Neutrophil (primary cell): Measurements from ENCODE around the gene HOXB5.

Source experiments
- H3K27ac ChIP-seq: fragments of 200-600 bp; sonication (generic); 2 replicates; pipeline ENCODE4 v1.5.1; 2016; ENCODE audit warnings: mild to moderate bottlenecking, moderate library complexity
- H3K27me3 ChIP-seq: fragments of 200-600 bp; sonication (generic); 2 replicates; pipeline ENCODE4 v1.6.0; 2016; ENCODE audit warnings: mild to moderate bottlenecking
- H3K36me3 ChIP-seq: fragments of 200-600 bp; sonication (generic); 2 replicates; pipeline ENCODE4 v1.5.1; 2017
- H3K4me1 ChIP-seq, 2 experiments: fragments of 200-600 bp in 1 of 2; sonication (generic) in 1 of 2; 1 replicate in 1 of 2; 2 replicates in 1 of 2; pipeline versions ENCODE4 v1.5.1 to v1.6.1; 2013 to 2016; ENCODE audit warnings: low read depth in 1 of 2, low read length in 1 of 2, mild to moderate bottlenecking in 1 of 2, moderate library complexity in 1 of 2; ENCODE audit not compliant: control insufficient read depth in 1 of 2, insufficient read depth in 1 of 2
- H3K4me3 ChIP-seq, 2 experiments: fragments of 200-600 bp in 1 of 2; sonication (generic) in 1 of 2; 1 replicate in 1 of 2; 2 replicates in 1 of 2; pipeline ENCODE4 v1.5.1; 2013 to 2016; ENCODE audit warnings: low read depth in 1 of 2, low read length in 1 of 2, mild to moderate bottlenecking in 1 of 2, moderate library complexity in 1 of 2
- H3K9me3 ChIP-seq: fragments of 200-600 bp; sonication (generic); 2 replicates; pipeline ENCODE4 v1.5.1; 2016
- CTCF ChIP-seq: fragments of 200-600 bp; sonication (generic); IDR thresholded peaks from 2 replicates; pipeline ENCODE4 v1.5.1; 2016; ENCODE audit warnings: antibody characterized with exemption

The HOXB5 gene

GRCh38 chr17:48590607-48591161 lies 2.9 kb downstream of the HOXB5 start:
- Histone ChIP-seq H3K27ac (no peak overlapping the region), H3K27me3 (peaks cover 100% of the 10 kb centered on the region), H3K36me3 (no peaks in the 10 kb centered on the region), H3K4me1 (peaks cover 12 to 21% of the 10 kb centered on the region in 2 experiments), H3K4me3 (no peak overlapping the region), H3K9me3 (no peaks in the 10 kb centered on the region)
- TF ChIP-seq CTCF: no peak

GRCh38 chr17:48589831-48590606 lies 3.6 kb downstream of the HOXB5 start, which contains the start of gene HOXB3:
HOXB3 (minus strand) TSS chr17:48590241; CDS start chr17:48552474, 37,767 bp downstream.
- Histone ChIP-seq H3K27ac (no peak within 1 kb of the TSS), H3K27me3 (peaks cover 100% of the 10 kb centered on the region), H3K9me3 (no peaks in the 10 kb centered on the region), H3K4me3 (no peak within 1 kb of the TSS), H3K4me1 (peaks cover 19 to 26% of the 10 kb centered on the region in 2 experiments), H3K36me3 (no peaks in the 10 kb centered on the region)
- no peak for TF ChIP-seq CTCF

- no peak overlapping the region for H3K4me3 ChIP-seq
- TF ChIP-seq CTCF: no peak
- H3K36me3 ChIP-seq: no peaks in the 10 kb centered on the region
Observed at GRCh38 chr17:48589060-48589830, 4.3 kb downstream of the HOXB5 start.

GRCh38 chr17:48588528-48588927 lies 5.1 kb downstream of the HOXB5 start:
- Histone ChIP-seq H3K36me3 (no peaks in the 10 kb centered on the region), H3K9me3 (no peaks in the 10 kb centered on the region), H3K27me3 (peaks cover 100% of the 10 kb centered on the region), H3K27ac (no peak overlapping the region), H3K4me1 (peaks cover 18 to 28% of the 10 kb centered on the region in 2 experiments), H3K4me3 (no peak overlapping the region)
- TF ChIP-seq CTCF: no peak

More at GRCh38 chr17:48589060-48589830, 4.3 kb downstream of the HOXB5 start:
- peaks cover 100% of the 10 kb centered on the region for H3K27me3 ChIP-seq
- H3K4me1 ChIP-seq: peaks cover 21 to 30% of the 10 kb centered on the region in 2 experiments
- H3K9me3 ChIP-seq: no peaks in the 10 kb centered on the region
- H3K27ac ChIP-seq: no peak overlapping the region

GRCh38 chr17:48588074-48588415 lies 5.5 kb downstream of the HOXB5 start:
- no peak for TF ChIP-seq CTCF
- H3K27ac ChIP-seq: no peak overlapping the region
- H3K4me1 ChIP-seq: peaks cover 18 to 24% of the 10 kb centered on the region in 2 experiments
- peaks cover 100% of the 10 kb centered on the region for H3K27me3 ChIP-seq
- no peaks in the 10 kb centered on the region for H3K9me3 ChIP-seq
- H3K4me3 ChIP-seq: no peak overlapping the region
- no peaks in the 10 kb centered on the region for H3K36me3 ChIP-seq
